ENCODE measurements around the gene KPNA6. TPM values are rescaled to one million over a fixed set of nuclear protein-coding genes. Genes with fewer than 3 reads are reported as not detected.
"Not testable (repeated sequence)": the region's sequence is repeated elsewhere in the genome, so short reads cannot be mapped to it uniquely, and the experiment has no call there.

The KPNA6 gene
- polyA plus RNA-seq, 1 donor (not counting 4 experiments of a cell fraction or from before 2014, with no cell fraction given) = 42.6 TPM

- no peak overlapping the region for H3K9ac ChIP-seq (ENCODE audit: control insufficient read depth, extremely low read depth, insufficient read depth, low read length)
- H3K27me3 ChIP-seq (ENCODE audit: control insufficient read depth, extremely low read depth, insufficient read depth, low read length) = no peaks in the 10 kb centered on the region
- peaks cover 31 to 38% of the 10 kb centered on the region in 2 experiments for H3K36me3 ChIP-seq (ENCODE audit: control insufficient read depth in 2 of 2, extremely low read depth in 1 of 2, insufficient read depth in 2 of 2, low read length in 2 of 2)
- H3K27ac ChIP-seq (ENCODE audit: control insufficient read depth, insufficient read depth, low read length) = no peak overlapping the region
- H3K9me1 ChIP-seq (ENCODE audit: control insufficient read depth, extremely low read depth, insufficient read depth, low read length) = peaks cover 2% of the 10 kb centered on the region
- H3K4me1 ChIP-seq (ENCODE audit: control insufficient read depth, extremely low read depth, insufficient read depth, low read length) = no peaks in the 10 kb centered on the region
- H3K4me2 ChIP-seq (ENCODE audit: control insufficient read depth, extremely low read depth, insufficient read depth, low read depth, low read length) = no peak overlapping the region
- H4K20me1 ChIP-seq (ENCODE audit: control insufficient read depth, extremely low read depth, insufficient read depth, low read length) = no peaks in the 10 kb centered on the region
- dilution Hi-C loops (cut with MboI; ENCODE audit: extremely low pct_ligation_motif_present, low sequenced_read_pairs) = no loop called here
- FAIRE-seq (no peak), DNase-seq (ENCODE audit: low read depth, low spot score) (no peak)
- no peak overlapping the region for H3K4me3 ChIP-seq (ENCODE audit: control insufficient read depth in 2 of 3, extremely low read depth in 1 of 3, insufficient read depth in 2 of 3, low read depth in 1 of 3, low read length in 3 of 3)
- TF ChIP-seq CTCF (optimal IDR thresholded peaks at IDR 0.05 in 1 of 3, IDR thresholded peaks at IDR 0.05 in 1 of 3, conservative IDR thresholded peaks at IDR 0.05 in 1 of 3; ENCODE audit: extremely low read depth in 1 of 3, insufficient read depth in 2 of 3, low read length in 3 of 3) (no peak), EZH2 (IDR thresholded peaks at IDR 0.05; ENCODE audit: low read length) (no peak)
- no peak overlapping the region for H2AFZ ChIP-seq (ENCODE audit: control insufficient read depth, low read length)
- no peaks in the 10 kb centered on the region for H3K79me2 ChIP-seq (ENCODE audit: control insufficient read depth, insufficient read depth, low read length)
- no peaks in the 10 kb centered on the region for H3K9me3 ChIP-seq (ENCODE audit: control insufficient read depth, low read depth, low read length)
Observed at GRCh38 chr1:32163405-32163804, 55.5 kb downstream of the KPNA6 start.

- H3K27me3 ChIP-seq (ENCODE audit: control insufficient read depth, extremely low read depth, insufficient read depth, low read length); H3K79me2 ChIP-seq (ENCODE audit: control insufficient read depth, insufficient read depth, low read length); H3K9ac ChIP-seq (ENCODE audit: control insufficient read depth, extremely low read depth, insufficient read depth, low read length); H3K4me1 ChIP-seq (ENCODE audit: control insufficient read depth, extremely low read depth, insufficient read depth, low read length); H4K20me1 ChIP-seq (ENCODE audit: control insufficient read depth, extremely low read depth, insufficient read depth, low read length); H3K4me2 ChIP-seq (ENCODE audit: control insufficient read depth, extremely low read depth, insufficient read depth, low read depth, low read length); H3K4me3 ChIP-seq (ENCODE audit: control insufficient read depth in 2 of 3, extremely low read depth in 1 of 3, insufficient read depth in 2 of 3, low read depth in 1 of 3, low read length in 3 of 3); DNase-seq (ENCODE audit: low read depth, low spot score); H3K9me3 ChIP-seq (ENCODE audit: control insufficient read depth, low read depth, low read length); H3K9me1 ChIP-seq (ENCODE audit: control insufficient read depth, extremely low read depth, insufficient read depth, low read length); FAIRE-seq; H3K27ac ChIP-seq (ENCODE audit: control insufficient read depth, insufficient read depth, low read length); H2AFZ ChIP-seq (ENCODE audit: control insufficient read depth, low read length); dilution Hi-C loops (cut with MboI; ENCODE audit: extremely low pct_ligation_motif_present, low sequenced_read_pairs): not testable (repeated sequence)
- peaks cover 23 to 43% of the 10 kb centered on the region in 2 experiments for H3K36me3 ChIP-seq (ENCODE audit: control insufficient read depth in 2 of 2, extremely low read depth in 1 of 2, insufficient read depth in 2 of 2, low read length in 2 of 2)
Observed at GRCh38 chr1:32165633-32166032, 57.8 kb downstream of the KPNA6 start.

GRCh38 chr1:32170991-32171390 is 63.1 kb downstream of the KPNA6 start:
- Histone ChIP-seq H3K4me2 (ENCODE audit: control insufficient read depth, extremely low read depth, insufficient read depth, low read depth, low read length) (no peak overlapping the region), H3K4me3 (ENCODE audit: control insufficient read depth in 2 of 3, extremely low read depth in 1 of 3, insufficient read depth in 2 of 3, low read depth in 1 of 3, low read length in 3 of 3) (no peak overlapping the region), H3K9ac (ENCODE audit: control insufficient read depth, extremely low read depth, insufficient read depth, low read length) (no peak overlapping the region), H3K79me2 (ENCODE audit: control insufficient read depth, insufficient read depth, low read length) (no peaks in the 10 kb centered on the region), H3K36me3 (ENCODE audit: control insufficient read depth in 2 of 2, extremely low read depth in 1 of 2, insufficient read depth in 2 of 2, low read length in 2 of 2) (peaks cover 17 to 61% of the 10 kb centered on the region in 2 experiments), H3K4me1 (ENCODE audit: control insufficient read depth, extremely low read depth, insufficient read depth, low read length) (peaks cover 11% of the 10 kb centered on the region), H3K9me3 (ENCODE audit: control insufficient read depth, low read depth, low read length) (no peaks in the 10 kb centered on the region), H4K20me1 (ENCODE audit: control insufficient read depth, extremely low read depth, insufficient read depth, low read length) (no peaks in the 10 kb centered on the region), H2AFZ (ENCODE audit: control insufficient read depth, low read length) (no peak overlapping the region), H3K27me3 (ENCODE audit: control insufficient read depth, extremely low read depth, insufficient read depth, low read length) (no peaks in the 10 kb centered on the region), H3K27ac (ENCODE audit: control insufficient read depth, insufficient read depth, low read length) (no peak overlapping the region), H3K9me1 (ENCODE audit: control insufficient read depth, extremely low read depth, insufficient read depth, low read length) (no peaks in the 10 kb centered on the region)
- DNase-seq (ENCODE audit: low read depth, low spot score) (no peak), FAIRE-seq (no peak)
- dilution Hi-C loops (cut with MboI; ENCODE audit: extremely low pct_ligation_motif_present, low sequenced_read_pairs) = no loop called here
- TF ChIP-seq CTCF (optimal IDR thresholded peaks at IDR 0.05 in 1 of 3, IDR thresholded peaks at IDR 0.05 in 1 of 3, conservative IDR thresholded peaks at IDR 0.05 in 1 of 3; ENCODE audit: extremely low read depth in 1 of 3, insufficient read depth in 2 of 3, low read length in 3 of 3) = no peak
- no peak for TF ChIP-seq EZH2 (IDR thresholded peaks at IDR 0.05; ENCODE audit: low read length)
